ENCODE data around the gene UTP3.
A peak's percentile ranks its signal among the peaks of the same experiment; 100 is the strongest.
"Not testable (repeated sequence)": the region's sequence is repeated elsewhere in the genome, so short reads cannot be mapped to it uniquely, and the experiment has no call there.

Gene UTP3

DNA sequence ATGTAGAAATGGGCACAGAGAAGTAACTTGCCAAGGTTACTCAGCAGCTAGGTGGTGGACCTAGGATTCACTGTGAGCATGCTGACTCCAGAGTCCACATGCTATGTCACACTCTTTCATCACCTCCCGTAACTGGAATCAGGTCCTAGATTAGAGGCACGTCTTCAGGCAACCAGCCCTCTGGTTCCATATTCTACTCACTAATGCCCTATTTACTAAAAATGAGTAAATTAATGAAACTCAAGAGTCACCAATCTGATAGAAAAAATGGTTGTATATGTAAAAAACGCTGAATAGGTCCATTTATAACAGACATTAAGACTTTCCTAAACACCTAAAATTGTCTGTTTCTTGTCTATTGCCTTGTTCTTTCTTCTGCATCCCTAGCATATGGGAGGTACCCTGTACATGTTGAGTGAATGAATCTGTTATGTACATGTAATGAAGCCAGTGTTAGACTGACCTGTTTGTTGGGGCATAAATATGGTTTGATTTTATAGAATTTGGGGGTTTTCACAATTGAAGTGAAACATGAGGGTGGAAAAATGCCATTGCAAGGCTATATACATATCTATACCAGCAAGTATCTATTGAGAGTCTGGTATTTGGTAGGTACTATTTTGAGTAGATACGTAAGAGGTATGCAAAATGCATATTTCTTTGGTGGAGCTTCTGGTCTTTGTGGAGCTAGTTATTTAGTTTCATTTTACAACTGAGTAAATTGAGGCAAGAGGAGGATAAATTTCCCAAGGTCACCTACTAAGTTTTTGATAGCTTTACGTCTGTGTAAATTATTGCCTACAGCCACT lies 26.0 kb downstream of the UTP3 start:
- Histone ChIP-seq H3K4me2 (peak overlapping the region; percentile 30), H3K4me1 (peaks cover 24% of the 10 kb centered on the region), H3K36me3 (no peaks in the 10 kb centered on the region), H3K4me3 (no peak overlapping the region), H4K20me1 (no peaks in the 10 kb centered on the region; the same call in 1 of the 2 replicates), H3K27ac (no peak overlapping the region), H3K27me3 (no peaks in the 10 kb centered on the region), H3K9ac (no peak overlapping the region), H3K9me3 (no peaks in the 10 kb centered on the region)
- TF ChIP-seq Cebpa-rat (IDR thresholded peaks at IDR 0.05) = no peak

DNA sequence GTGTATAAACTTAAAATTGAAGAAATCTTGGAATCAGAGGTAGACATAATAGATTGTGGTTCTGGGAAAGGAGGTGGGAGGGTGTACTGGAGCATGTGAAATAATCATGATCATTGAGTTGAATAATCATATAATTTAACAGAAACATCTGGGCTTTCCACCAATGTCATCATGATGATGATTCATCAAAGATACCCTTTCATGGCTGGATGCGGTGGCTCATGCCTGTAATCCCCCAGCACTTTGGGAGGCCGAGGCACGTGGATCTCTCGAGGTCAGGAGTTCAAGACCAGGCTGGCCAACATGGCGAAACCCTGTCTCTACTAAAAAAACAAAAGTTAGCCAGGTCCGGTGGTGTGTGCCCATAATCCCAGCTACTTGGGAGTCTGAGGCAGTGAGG lies 26.8 kb downstream of the UTP3 start:
- Histone ChIP-seq H3K9ac (no peak overlapping the region), H3K36me3 (no peaks in the 10 kb centered on the region), H3K4me2 (peak overlapping the region; percentile 30; the same call in 1 of the 2 replicates), H4K20me1 (no peaks in the 10 kb centered on the region; the same call in 1 of the 2 replicates), H3K9me3 (no peaks in the 10 kb centered on the region), H3K4me3 (no peak overlapping the region), H3K27ac (no peak overlapping the region), H3K27me3 (no peaks in the 10 kb centered on the region), H3K4me1 (peaks cover 24% of the 10 kb centered on the region)
- no peak for TF ChIP-seq Cebpa-rat (IDR thresholded peaks at IDR 0.05)

DNA sequence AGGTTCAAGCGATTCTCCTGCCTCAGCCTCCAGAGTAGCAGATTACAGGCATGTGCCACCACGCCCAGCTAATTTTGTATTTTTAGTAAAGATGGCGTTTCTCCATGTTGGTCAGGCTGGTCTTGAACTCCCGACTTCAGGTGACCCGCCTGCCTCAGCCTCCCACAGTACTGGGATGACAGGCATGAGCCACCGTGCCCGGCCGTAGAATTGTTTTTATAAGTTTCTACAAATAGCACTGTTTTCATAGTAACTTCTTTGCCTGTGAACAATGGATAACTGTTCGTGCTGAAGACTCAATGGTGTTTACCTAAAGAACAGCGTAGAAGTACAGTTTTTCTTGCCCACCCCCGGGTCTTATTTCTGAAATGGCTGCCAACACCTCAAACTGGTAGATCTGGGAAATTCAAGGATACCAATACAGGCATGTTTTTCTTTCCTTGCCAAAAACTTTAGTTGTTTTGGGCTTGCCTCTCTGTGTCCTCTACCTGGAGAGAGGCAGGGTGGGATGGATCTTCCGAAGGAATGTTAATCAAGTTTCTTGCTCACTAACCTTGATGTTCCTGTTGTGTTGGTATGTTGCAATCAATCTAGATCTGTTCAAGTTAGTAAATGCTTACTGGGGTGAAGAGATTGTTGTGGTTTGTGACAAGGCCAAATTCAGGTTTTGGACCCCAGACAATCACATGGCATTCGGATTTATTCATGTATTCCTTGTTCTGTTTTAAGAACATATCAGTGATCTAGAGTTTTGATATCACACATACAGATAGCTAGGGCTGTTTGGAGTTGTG lies 30.7 kb downstream of the UTP3 start:
- Histone ChIP-seq H3K9me3 (no peaks in the 10 kb centered on the region), H4K20me1 (no peaks in the 10 kb centered on the region; the same call in 1 of the 2 replicates), H3K27ac (no peak overlapping the region), H3K36me3 (no peaks in the 10 kb centered on the region), H3K4me2 (no peak overlapping the region), H3K4me1 (peaks cover 25% of the 10 kb centered on the region), H3K9ac (no peak overlapping the region), H3K27me3 (no peaks in the 10 kb centered on the region), H3K4me3 (no peak overlapping the region)
- peak; percentile 20; the same call in 1 of the 2 replicates for TF ChIP-seq Cebpa-rat (IDR thresholded peaks at IDR 0.05)

DNA sequence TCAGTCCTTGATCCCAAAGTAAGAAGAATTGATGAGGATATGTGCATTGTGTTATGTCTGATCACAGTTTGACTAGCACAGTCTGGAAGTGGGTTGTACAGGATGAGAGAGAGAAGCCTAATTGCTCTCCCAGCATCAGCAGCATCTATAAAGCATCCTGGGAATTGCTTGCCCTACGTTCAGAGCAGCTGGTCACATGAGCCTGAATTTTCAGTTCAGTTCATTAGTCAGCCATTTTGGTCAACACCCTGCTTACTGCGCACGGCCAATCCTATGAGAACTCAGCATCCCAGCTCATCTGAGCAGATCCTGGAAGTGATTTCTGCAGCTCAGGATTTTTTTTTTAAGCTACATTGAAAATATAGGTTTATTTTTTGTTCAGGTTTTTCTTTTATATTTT lies 33.4 kb downstream of the UTP3 start, which contains the start of gene RUFY3:
Gene RUFY3, plus strand, starts transcription at position 218 of the 400 bp plus-strand sequence. CDS start 610 bp downstream, outside the sequence.
- H3K4me2 ChIP-seq = peak within 1 kb of the TSS; percentile 26; the same call in 1 of the 2 replicates
- no peaks in the 10 kb centered on the region for H3K36me3 ChIP-seq
- TF ChIP-seq Cebpa-rat (IDR thresholded peaks at IDR 0.05) = no peak
- no peak within 1 kb of the TSS for H3K27ac ChIP-seq
- H3K4me1 ChIP-seq = peaks cover 11% of the 10 kb centered on the region
- no peaks in the 10 kb centered on the region for H3K9me3 ChIP-seq
- no peak within 1 kb of the TSS for H3K9ac ChIP-seq
- no peak within 1 kb of the TSS for H3K4me3 ChIP-seq
- H4K20me1 ChIP-seq = no peaks in the 10 kb centered on the region; the same call in 1 of the 2 replicates
- H3K27me3 ChIP-seq = no peaks in the 10 kb centered on the region

DNA sequence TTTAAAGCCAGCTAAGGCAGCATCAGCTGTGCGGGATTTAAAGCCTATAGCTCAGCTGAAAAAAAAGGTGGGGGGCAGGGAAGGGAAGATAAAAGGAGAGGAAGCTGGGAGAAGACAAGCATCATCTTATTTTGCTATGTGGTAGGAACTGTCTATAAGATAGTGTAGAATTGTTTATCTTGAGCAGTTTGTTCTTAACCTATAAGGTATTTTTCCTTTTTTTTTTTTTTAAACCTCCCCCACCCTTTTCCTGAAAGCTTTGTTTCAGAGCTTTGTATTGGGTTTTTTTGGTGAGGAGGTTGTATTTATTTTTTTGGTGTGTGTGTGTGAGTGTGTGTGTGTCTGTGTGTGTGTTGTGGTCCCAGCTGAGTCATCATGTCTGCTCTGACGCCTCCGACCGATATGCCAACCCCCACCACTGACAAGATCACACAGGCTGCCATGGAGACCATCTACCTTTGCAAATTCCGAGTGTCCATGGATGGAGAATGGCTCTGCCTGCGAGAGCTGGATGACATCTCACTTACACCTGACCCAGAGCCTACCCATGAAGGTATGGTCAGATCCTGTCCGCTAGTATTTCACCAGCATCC lies 34.0 kb downstream of the UTP3 start:
- H3K4me3 ChIP-seq = no peak overlapping the region
- no peaks in the 10 kb centered on the region for H3K9me3 ChIP-seq
- H3K9ac ChIP-seq = no peak overlapping the region

DNA sequence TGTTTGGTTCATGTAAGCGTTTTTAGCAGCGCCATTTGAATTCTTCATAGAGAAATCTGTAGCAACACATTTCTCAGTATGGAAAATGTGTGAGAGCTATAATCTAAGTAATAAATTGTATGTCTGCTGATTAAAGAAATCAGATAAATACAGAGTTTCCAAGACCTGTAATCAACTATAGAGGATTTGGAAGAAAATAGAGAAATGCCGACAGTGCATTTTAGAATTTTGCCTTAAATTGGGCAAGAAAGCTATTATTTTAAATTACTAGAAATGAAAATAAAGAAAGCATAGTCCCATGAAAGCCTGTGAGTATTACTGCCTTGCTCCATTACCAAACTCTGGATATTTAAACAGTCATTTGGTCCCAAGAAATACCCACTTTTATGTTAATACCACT lies 36.1 kb downstream of the UTP3 start:
- H3K27ac ChIP-seq = no peak overlapping the region
- peaks cover 11% of the 10 kb centered on the region for H3K4me1 ChIP-seq
- no peak overlapping the region for H3K4me2 ChIP-seq
- H3K27me3 ChIP-seq = no peaks in the 10 kb centered on the region
- no peak overlapping the region for H3K9ac ChIP-seq
- no peaks in the 10 kb centered on the region for H3K9me3 ChIP-seq
- no peaks in the 10 kb centered on the region for H4K20me1 ChIP-seq
- no peaks in the 10 kb centered on the region for H3K36me3 ChIP-seq
- H3K4me3 ChIP-seq = no peak overlapping the region
- no peak for TF ChIP-seq Cebpa-rat (IDR thresholded peaks at IDR 0.05)

More for the DNA sequence above, 34.0 kb downstream of the UTP3 start:
- Histone ChIP-seq H3K4me1 (peaks cover 11% of the 10 kb centered on the region), H3K27me3 (no peaks in the 10 kb centered on the region), H3K4me2 (peak overlapping the region; percentile 26; the same call in 1 of the 2 replicates), H4K20me1 (no peaks in the 10 kb centered on the region; the same call in 1 of the 2 replicates), H3K27ac (no peak overlapping the region), H3K36me3 (no peaks in the 10 kb centered on the region)
- TF ChIP-seq Cebpa-rat (IDR thresholded peaks at IDR 0.05) = no peak

DNA sequence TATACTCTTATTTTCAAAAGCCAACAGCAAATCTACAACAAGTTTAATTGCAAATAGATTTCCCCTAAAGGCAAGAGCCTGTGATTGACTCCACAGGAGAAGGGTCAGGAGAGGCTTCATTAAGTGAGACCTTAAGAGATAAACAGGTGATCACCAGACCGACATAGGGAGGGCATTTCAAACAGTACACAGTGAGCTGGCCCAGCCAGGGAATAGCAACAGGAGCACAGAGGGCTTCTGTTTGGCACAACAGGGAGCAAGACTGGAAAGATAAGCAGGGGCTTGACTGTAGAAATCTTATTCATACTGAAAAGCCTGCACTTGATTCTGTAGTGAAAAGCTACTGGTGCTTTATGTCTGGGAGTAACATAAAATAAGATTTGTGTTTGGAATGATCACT lies 37.3 kb downstream of the UTP3 start:
- H3K36me3 ChIP-seq = no peaks in the 10 kb centered on the region
- H3K9ac ChIP-seq = no peak overlapping the region
- no peak for TF ChIP-seq Cebpa-rat (IDR thresholded peaks at IDR 0.05)
- no peaks in the 10 kb centered on the region for H3K27me3 ChIP-seq
- H3K4me2 ChIP-seq = no peak overlapping the region
- H3K4me1 ChIP-seq = peaks cover 11% of the 10 kb centered on the region
- H4K20me1 ChIP-seq = no peaks in the 10 kb centered on the region
- H3K4me3 ChIP-seq = no peak overlapping the region
- no peaks in the 10 kb centered on the region for H3K9me3 ChIP-seq
- H3K27ac ChIP-seq = no peak overlapping the region

DNA sequence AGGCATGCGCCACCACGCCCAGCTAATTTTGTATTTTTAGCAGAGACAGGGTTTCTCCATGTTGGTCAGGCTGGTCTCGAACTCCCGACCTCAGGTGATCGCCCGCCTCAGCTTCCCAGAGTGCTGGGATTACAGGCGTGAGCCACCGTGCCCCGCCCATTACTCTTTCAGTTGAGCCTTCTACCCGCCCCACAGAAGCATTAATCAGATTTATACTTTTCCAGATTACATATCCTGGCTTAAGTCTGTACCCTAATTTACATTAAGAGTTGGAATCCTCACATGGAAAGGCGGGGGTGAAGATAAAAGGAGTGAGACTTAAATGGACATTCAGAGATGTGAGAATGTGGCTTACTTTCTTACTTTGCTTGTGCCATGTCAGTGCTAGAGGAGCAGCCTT lies 38.2 kb downstream of the UTP3 start:
- not testable (repeated sequence) for H4K20me1 ChIP-seq, H3K9me3 ChIP-seq, H3K27me3 ChIP-seq, H3K27ac ChIP-seq, H3K9ac ChIP-seq, H3K4me2 ChIP-seq, H3K4me3 ChIP-seq, H3K36me3 ChIP-seq
- H3K4me1 ChIP-seq = peaks cover 11% of the 10 kb centered on the region

DNA sequence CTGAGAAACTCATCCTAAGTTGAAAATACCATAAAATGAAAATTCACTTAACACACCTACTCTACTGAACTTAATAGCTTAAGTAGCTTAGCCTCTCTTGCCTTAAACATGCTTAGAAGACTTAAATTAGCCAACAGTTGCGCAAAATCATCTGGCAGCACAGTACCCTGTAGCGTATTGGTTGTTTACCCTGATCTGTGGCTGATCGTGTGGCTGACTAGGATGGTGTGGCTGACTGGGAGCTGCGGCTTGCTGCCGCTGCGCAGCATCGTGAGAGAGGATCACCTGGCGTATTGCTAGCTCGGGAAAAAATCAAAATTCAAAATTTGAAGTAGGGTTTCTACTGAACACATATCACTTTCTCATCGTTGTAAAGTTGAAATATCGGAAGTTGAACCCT lies 39.8 kb downstream of the UTP3 start:
- no peak overlapping the region for H3K9ac ChIP-seq
- peaks cover under 1% of the 10 kb centered on the region for H3K4me1 ChIP-seq
- no peak overlapping the region for H3K4me3 ChIP-seq
- TF ChIP-seq Cebpa-rat (IDR thresholded peaks at IDR 0.05) = no peak
- no peaks in the 10 kb centered on the region for H3K27me3 ChIP-seq
- H4K20me1 ChIP-seq = no peaks in the 10 kb centered on the region
- H3K9me3 ChIP-seq = no peaks in the 10 kb centered on the region
- no peak overlapping the region for H3K27ac ChIP-seq
- no peaks in the 10 kb centered on the region for H3K36me3 ChIP-seq
- no peak overlapping the region for H3K4me2 ChIP-seq

DNA sequence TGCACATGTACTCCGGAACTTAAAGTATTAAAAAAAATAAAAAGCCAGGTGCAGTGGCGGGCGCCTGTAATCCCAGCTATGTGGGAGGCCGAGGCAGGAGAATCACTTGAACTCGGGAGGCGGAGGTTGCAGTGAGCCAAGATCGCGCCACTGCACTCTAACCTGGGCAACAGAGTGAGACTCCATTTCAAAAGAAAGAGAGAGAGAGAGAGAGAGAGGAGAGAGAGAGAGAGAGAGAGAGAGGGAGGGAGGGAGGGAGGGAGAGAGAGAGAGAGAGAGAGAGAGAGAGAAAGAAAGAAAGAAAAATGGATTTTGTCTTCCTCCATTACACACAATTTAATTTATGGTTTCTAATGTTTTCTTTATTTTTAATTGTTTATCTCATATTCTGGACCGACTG lies 44.5 kb downstream of the UTP3 start:
- not testable (repeated sequence) for H3K9me3 ChIP-seq, H3K4me2 ChIP-seq, H3K27me3 ChIP-seq, H3K36me3 ChIP-seq, H3K27ac ChIP-seq, H4K20me1 ChIP-seq, H3K9ac ChIP-seq, H3K4me3 ChIP-seq
- H3K4me1 ChIP-seq = peaks cover 45% of the 10 kb centered on the region

Measured in BLaER1 (cell line).